K562 (cell line): ENCODE measurements around the gene SH2D4B. TPM values are rescaled to one million over a fixed set of nuclear protein-coding genes. Genes with fewer than 3 reads are reported as not detected.

Experiments used
- CEBPG ChIP-seq, 3 experiments: fragments of 200-800 bp in 1 of 3; sonication (Bioruptor generic) in 1 of 3; sonication (generic) in 1 of 3; formaldehyde crosslinking in 1 of 3; IDR thresholded peaks in 2 of 3; conservative IDR thresholded peaks in 1 of 3; 2 replicates each; pipeline versions ENCODE4 v1.6.1 to v1.8.0; 2016 to 2022; ENCODE audit warnings: missing compliant biosample characterization in 2 of 3, missing genetic modification characterization in 2 of 3, mild to moderate bottlenecking in 1 of 3, missing genetic modification reagents in 1 of 3
- DPF2 ChIP-seq: fragments of 450-650 bp; IDR thresholded peaks from 2 replicates; pipeline ENCODE4 v1.6.1; 2016
- ETV5 ChIP-seq: sonication (generic); formaldehyde crosslinking; IDR thresholded peaks from 2 replicates; pipeline ENCODE4 v1.4.0; 2020; ENCODE audit warnings: low read depth, mild to moderate bottlenecking, missing genetic modification reagents
- HDAC6 ChIP-seq: IDR thresholded peaks from 2 replicates; pipeline ENCODE4 v1.6.1; 2012; ENCODE audit warnings: low read depth, mild to moderate bottlenecking, control low read depth, inconsistent platforms, low read length, moderate library complexity
- HMGXB4 ChIP-seq: sonication (generic); formaldehyde crosslinking; IDR thresholded peaks from 2 replicates; pipeline ENCODE4 v1.8.1; 2023; ENCODE audit warnings: mild to moderate bottlenecking, missing genetic modification reagents
- HOMEZ ChIP-seq: fragments of 250-450 bp; sonication (Bioruptor Pico); IDR thresholded peaks from 2 replicates; pipeline ENCODE4 v1.4.0; 2020; ENCODE audit warnings: mild to moderate bottlenecking, moderate library complexity
- HSF4 ChIP-seq: fragments of 250-450 bp; sonication (Bioruptor Pico); IDR thresholded peaks from 2 replicates; pipeline ENCODE4 v2.1.2; 2022; ENCODE audit warnings: mild to moderate bottlenecking, moderate library complexity, borderline replicate concordance
- JUND ChIP-seq, 2 experiments: IDR thresholded peaks; 2 replicates in 1 of 2; 3 replicates in 1 of 2; pipeline ENCODE4 v1.6.1; 2011; ENCODE audit warnings: borderline replicate concordance in 2 of 2, low read depth in 2 of 2, low read length in 2 of 2, improper control_type of control experiment in 1 of 2, missing biosample characterization in 1 of 2, missing genetic modification characterization in 1 of 2, missing genetic modification reagents in 1 of 2
- MECOM ChIP-seq: fragments of 250-450 bp; sonication (Bioruptor Pico); IDR thresholded peaks from 2 replicates; pipeline ENCODE4 v1.8.0; 2022; ENCODE audit warnings: inconsistent platforms
- NCOR1 ChIP-seq: fragments of 450-650 bp; IDR thresholded peaks from 2 replicates; pipeline ENCODE4 v1.6.1; 2016; ENCODE audit warnings: mild to moderate bottlenecking, moderate library complexity
- PRPF4 ChIP-seq: fragments of 200-400 bp; formaldehyde crosslinking; IDR thresholded peaks from one replicate; pipeline ENCODE4 v1.6.1; 2017; ENCODE audit warnings: low read length, low read depth, mild to moderate bottlenecking; ENCODE audit not compliant: insufficient read depth, poor library complexity, severe bottlenecking
- RNF2 ChIP-seq: sonication (generic); IDR thresholded peaks from 2 replicates; pipeline ENCODE4 v1.6.1; 2016
- SIN3B ChIP-seq: fragments of 450-650 bp; IDR thresholded peaks from 2 replicates; pipeline ENCODE4 v1.6.1; 2017; ENCODE audit warnings: low read depth, mild to moderate bottlenecking, moderate library complexity
- SMAD3 ChIP-seq: fragments of 450-650 bp; formaldehyde crosslinking; conservative IDR thresholded peaks from 2 replicates; pipeline ENCODE4 v1.4.0; 2020; ENCODE audit warnings: mild to moderate bottlenecking
- SMARCC2 ChIP-seq: fragments of 450-650 bp; IDR thresholded peaks from 2 replicates; pipeline ENCODE4 v1.6.1; 2017; ENCODE audit warnings: antibody characterized with exemption, moderate library complexity, mild to moderate bottlenecking, low read depth
- STAT6 ChIP-seq: sonication (generic); formaldehyde crosslinking; IDR thresholded peaks from 2 replicates; pipeline ENCODE4 v1.8.1; 2023; ENCODE audit warnings: mild to moderate bottlenecking, missing genetic modification reagents
- WHSC1 ChIP-seq: IDR thresholded peaks from one replicate; pipeline ENCODE4 v1.6.1; 2012; ENCODE audit warnings: low read length, control low read depth, inconsistent platforms
- ZNF121 ChIP-seq: sonication (generic); formaldehyde crosslinking; conservative IDR thresholded peaks from 2 replicates; pipeline ENCODE4 v1.8.0; 2022; ENCODE audit warnings: missing genetic modification reagents
- ZNF511 ChIP-seq: sonication (generic); formaldehyde crosslinking; IDR thresholded peaks from 2 replicates; pipeline ENCODE4 v1.8.0; 2022; ENCODE audit warnings: mild to moderate bottlenecking, missing genetic modification reagents
- ZNF655 ChIP-seq: fragments of 250-450 bp; sonication (Bioruptor Pico); IDR thresholded peaks from 2 replicates; pipeline ENCODE4 v1.5.0; 2021
- polyA plus RNA-seq, 8 experiments: library from polyadenylated mRNA; depleted of rRNA in 4 of 8; stranded (reverse) in 5 of 8; unstranded in 3 of 8; fragments of >200 nt; fragmentation: Nextera tagmentation in 2 of 8; fragmentation: Illumina TruSeq in 1 of 8; extraction: Ambion mirVana in 2 of 8; extraction: Trizol in 1 of 8; gene quantifications; 2 replicates each; pipeline versions ENCODE4 v1.2.1 to v1.2.3, GENCODE V29; 2011 to 2014; ENCODE audit warnings: inconsistent platforms in 1 of 8, missing spikeins in 1 of 8
- total RNA-seq, 7 experiments: library from RNA; depleted of rRNA in 6 of 7; stranded (reverse); fragments of >200 nt in 6 of 7; fragmentation: Illumina TruSeq in 2 of 7; extraction: Trizol in 2 of 7; gene quantifications; 2 replicates each; pipeline versions ENCODE4 v1.2.1 to v1.2.3, GENCODE V29; 2011 to 2021; ENCODE audit warnings: low replicate concordance in 1 of 7

The SH2D4B gene
- total and polyA plus RNA-seq, 9 of the 15 experiments (the other 6 are each of a cell fraction or from before 2014, with no cell fraction given) = 0.03 to 0.14 (median 0.04) TPM; not detected in 4

- TF ChIP-seq HOMEZ (CRISPR knock-in tag) = no peak
- TF ChIP-seq PRPF4 = no peak
- TF ChIP-seq WHSC1 = no peak
- TF ChIP-seq HMGXB4 (CRISPR knock-in tag) = no peak
- no peak for TF ChIP-seq ZNF655 (CRISPR knock-in tag)
- no peak for TF ChIP-seq CEBPG (CRISPR knock-in tag; IDR thresholded peaks at IDR 0.05)
- TF ChIP-seq CEBPG (tag; conservative IDR thresholded peaks at IDR 0.05 in 1 of 2, IDR thresholded peaks at IDR 0.05 in 1 of 2) = no peak
- TF ChIP-seq STAT6 (CRISPR knock-in tag) = no peak
- TF ChIP-seq ZNF511 (CRISPR knock-in tag) = no peak
- no peak for TF ChIP-seq HSF4 (CRISPR knock-in tag)
- no peak; the same call in 1 of the 2 replicates for TF ChIP-seq NCOR1
- no peak for TF ChIP-seq HDAC6
- no peak for TF ChIP-seq SMARCC2
- no peak for TF ChIP-seq SIN3B
- no peak for TF ChIP-seq JUND (IDR thresholded peaks at IDR 0.05; ENCODE audit: borderline replicate concordance, low read depth, low read length)
- no peak for TF ChIP-seq JUND (tag; IDR thresholded peaks at IDR 0.05; ENCODE audit: borderline replicate concordance, low read depth, low read length)
- no peak for TF ChIP-seq ETV5 (CRISPR knock-in tag)
- no peak for TF ChIP-seq SMAD3 (CRISPR knock-in tag)
- TF ChIP-seq RNF2 = no peak
- no peak for TF ChIP-seq MECOM
- peak; percentile 19; the same call in 1 of the 2 replicates for TF ChIP-seq DPF2
- TF ChIP-seq ZNF121 = no peak
Measured at GRCh38 chr10:80496555-80497172, 41.0 kb upstream of the SH2D4B start (continued).
